GM12872 (cell line): ENCODE data around the gene IL11RA.

ENCODE experiments used
- TF ChIP-seq, protein P1 (sequence below): IDR thresholded peaks from 3 replicates; pipeline ENCODE4 v1.5.1; 2011; ENCODE audit warnings: low read depth, mild to moderate bottlenecking, low read length, moderate library complexity; ENCODE audit not compliant: insufficient read depth

IL11RA gene

DNA sequence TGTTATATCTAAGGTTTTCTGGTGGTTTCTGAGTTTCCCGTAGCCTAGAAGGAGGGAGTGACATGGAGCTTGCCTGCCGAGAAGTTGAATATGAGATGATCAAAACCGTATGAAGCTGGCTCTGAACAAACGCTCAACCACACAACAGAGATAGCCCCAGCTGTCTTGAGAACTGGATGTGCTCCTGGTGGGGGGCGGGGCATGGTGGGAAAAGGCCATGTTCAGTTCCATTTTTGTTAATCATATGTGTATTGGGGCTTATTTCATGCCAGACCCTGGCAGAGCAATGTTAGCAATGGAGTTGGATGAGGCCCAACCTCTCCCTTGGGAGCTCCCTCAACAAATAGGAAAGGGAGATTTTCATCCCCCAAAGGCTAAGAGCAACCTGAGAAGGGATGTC lies 34.2 kb downstream of the IL11RA start:
- TF ChIP-seq, protein P1, sequence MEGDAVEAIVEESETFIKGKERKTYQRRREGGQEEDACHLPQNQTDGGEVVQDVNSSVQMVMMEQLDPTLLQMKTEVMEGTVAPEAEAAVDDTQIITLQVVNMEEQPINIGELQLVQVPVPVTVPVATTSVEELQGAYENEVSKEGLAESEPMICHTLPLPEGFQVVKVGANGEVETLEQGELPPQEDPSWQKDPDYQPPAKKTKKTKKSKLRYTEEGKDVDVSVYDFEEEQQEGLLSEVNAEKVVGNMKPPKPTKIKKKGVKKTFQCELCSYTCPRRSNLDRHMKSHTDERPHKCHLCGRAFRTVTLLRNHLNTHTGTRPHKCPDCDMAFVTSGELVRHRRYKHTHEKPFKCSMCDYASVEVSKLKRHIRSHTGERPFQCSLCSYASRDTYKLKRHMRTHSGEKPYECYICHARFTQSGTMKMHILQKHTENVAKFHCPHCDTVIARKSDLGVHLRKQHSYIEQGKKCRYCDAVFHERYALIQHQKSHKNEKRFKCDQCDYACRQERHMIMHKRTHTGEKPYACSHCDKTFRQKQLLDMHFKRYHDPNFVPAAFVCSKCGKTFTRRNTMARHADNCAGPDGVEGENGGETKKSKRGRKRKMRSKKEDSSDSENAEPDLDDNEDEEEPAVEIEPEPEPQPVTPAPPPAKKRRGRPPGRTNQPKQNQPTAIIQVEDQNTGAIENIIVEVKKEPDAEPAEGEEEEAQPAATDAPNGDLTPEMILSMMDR: no peak

DNA sequence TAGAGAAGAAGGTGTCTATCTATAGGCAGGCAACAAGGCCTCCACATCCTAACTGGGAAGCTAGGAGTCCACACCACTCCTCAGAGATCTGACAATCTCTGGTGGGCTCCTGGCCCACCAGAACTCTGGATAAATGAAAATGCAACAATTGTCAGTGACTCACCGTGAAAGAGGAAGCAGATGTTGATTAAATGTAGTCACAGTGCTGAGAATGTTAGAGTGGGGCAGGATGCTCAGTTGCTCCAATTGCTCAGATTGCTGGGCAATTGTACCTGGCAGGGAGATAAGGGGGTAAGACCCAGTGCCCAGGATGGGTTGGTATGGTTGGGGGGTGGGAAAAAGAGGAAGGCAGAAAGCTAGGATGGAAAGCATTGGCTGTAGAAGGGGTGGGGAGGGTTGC lies 34.7 kb downstream of the IL11RA start:
- TF ChIP-seq, protein P1: no peak

DNA sequence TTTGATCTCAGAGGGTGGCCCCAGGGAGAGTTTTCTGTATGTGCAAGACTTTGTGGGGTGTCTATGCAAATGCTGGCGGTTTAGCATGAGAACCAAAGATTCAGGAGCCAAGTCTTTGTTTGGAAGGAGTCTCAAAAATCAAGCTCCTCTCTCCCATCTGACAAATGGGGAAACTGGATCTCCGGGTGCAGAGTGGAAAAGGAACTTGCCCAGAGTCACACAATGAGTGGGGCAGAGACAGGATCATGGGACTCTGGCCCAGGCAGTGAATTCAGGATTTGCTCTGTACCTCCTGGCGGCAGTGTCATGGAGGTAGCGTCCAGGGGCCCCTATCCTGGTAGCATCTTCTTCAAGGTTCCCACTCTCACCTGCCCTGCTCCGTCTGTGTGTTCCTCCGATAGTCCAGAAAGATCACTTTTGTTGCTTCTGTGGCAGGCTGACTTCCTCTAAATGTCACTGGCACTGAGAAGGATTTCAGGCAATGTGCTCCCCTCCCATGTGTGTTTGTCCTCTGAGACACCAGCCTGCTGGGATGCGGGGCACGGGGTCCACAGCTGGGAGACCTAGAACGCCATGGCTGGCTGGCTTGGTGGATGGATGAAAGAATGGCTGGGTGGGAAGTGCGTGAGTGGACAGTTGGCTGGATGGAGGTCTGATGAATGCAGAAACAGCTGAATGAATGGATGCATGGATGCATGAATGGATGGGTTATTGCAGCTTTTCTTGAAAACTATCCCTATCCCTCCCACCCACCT lies 35.5 kb downstream of the IL11RA start:
- TF ChIP-seq, protein P1: no peak

DNA sequence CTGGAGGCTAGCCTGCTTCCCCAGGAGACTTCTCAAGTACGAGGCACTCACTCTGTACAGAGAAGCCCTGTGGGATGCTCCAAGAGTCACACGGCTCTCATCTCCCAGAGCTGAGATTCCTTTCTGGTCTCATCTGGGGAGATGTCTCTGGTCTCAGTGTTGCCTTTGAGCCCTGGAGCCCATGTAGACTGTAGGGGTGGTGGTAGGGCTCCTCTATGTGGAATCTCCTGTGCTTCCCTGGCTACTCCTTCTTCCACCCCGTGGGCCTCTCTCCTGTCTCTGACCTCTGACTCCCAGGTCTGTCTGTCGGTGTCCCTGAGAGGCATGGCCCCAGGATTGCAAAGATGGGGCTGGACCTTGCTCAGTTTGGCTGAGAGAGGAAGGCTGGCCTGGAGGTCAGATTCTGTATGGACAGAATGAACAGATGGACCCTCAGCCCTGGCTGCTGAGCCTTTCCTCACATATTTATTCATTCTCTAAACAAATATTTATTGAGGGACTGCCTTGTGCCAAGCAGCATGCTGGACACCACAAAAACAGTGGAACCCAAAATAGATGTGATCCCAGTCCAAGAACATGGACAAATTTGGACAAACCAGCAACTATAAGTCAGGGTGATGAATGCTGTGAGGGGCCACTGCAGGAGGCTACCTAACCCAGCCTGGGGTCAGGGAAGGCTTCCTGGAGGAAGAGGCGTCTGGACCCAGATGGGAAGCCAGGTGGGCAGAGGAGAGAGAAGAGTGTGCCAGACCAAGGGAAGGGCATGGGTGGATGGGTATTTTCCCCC lies 36.5 kb downstream of the IL11RA start:
- TF ChIP-seq, protein P1: no peak

DNA sequence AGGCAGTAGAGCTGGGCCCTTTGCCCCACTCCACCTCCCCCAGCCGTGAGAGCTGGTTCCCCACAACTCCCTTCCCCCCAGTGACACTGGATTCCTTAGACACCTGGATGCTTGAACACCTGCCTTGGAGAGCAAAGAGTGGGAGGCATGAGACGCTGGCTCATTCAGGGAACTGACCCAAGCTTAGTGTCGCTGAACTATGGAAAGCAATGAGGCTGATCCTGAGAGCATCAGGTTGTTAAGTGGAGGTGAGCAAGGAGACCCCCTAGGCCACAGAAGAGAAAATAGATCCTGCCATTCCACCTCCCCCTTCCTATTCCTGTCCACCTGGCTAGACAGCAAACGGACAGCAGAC lies 37.1 kb downstream of the IL11RA start:
- TF ChIP-seq, protein P1: no peak

DNA sequence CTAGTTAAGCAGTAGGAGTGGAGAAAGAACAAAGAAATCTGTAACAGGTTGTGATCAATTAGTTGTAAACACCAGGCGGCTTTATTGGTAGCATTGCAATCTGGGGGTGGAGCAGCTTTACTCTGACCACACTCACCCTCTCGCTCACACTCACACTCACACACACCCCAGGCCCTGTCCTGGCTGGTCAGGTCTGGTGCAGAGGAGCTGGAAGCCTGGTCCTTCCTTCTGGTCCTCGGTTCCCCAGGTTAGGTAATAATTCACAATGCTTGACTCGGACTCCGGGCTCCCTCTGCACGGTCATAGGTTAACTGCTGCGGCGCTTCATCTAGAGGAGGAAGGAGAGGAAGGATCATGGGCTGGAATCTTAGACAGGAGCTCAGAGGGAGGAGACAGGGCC lies 37.5 kb downstream of the IL11RA start:
- TF ChIP-seq, protein P1: no peak

DNA sequence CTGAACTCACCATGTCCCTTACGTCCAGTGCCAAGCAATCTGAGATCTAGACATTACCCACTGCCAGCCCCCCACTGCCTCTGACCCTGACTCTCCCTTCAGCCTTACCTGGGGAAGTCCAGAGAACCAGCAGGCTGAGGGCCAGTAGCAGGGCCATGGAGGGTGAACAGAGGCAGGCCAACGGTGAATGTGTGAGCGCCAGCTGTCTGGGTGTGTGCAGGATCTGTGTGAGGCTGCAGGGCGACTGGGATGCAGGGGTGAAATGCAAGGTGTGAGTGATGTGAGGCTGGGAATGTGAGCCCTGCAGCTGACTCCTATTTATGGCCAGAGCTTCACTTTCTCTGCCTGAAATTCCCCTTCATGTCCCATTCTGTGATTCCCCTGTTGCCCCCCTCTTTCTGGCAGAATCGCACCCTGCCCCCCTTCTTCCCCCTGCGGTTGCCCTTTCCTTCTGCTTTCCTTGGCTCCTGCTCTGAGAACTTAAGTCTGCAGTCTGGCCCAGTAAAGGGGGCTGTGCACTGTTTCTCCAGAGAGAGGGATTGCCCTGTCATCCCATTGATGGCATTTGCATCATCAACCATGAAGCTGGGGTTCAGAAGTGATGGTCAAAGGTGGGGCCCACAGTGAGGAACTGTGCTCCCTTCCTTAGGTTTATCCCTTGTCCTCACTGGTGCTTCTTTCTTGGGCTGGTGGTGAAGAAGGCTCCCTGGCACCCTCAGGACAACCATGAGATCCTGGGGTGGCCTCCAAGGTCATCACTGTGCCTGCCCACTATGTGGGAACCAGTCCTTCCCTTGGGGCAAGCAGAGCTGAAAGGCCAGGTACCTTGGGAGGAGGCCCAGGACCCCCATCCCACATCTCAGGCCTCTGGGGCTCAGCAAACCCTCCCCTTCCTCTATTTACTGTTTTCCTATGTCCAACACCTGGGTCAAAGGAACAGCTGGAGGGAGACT lies 39.3 kb downstream of the IL11RA start, which contains the start of gene CCL19:
Gene CCL19, minus strand, starts transcription at position 294 of the 953 bp plus-strand sequence. Its CDS starts 137 bp downstream, at position 157.
- TF ChIP-seq, protein P1: no peak
